HepG2 (cell line): ENCODE measurements around the gene DLX4.

Experiments used
- CEBPB ChIP-seq: IDR thresholded peaks from 2 replicates; pipeline ENCODE4 v1.6.1; 2011; ENCODE audit warnings: low read depth, low read length, improper control_type of control experiment, borderline replicate concordance
- DPF2 ChIP-seq: sonication (generic); formaldehyde crosslinking; IDR thresholded peaks from 2 replicates; pipeline ENCODE4 v1.4.0; 2020; ENCODE audit warnings: mild to moderate bottlenecking, low read depth, missing genetic modification reagents, borderline replicate concordance
- ETS1 ChIP-seq: sonication (generic); formaldehyde crosslinking; IDR thresholded peaks from 2 replicates; pipeline ENCODE4 v1.4.0; 2020; ENCODE audit warnings: missing genetic modification reagents
- KDM2A ChIP-seq: sonication (generic); formaldehyde crosslinking; IDR thresholded peaks from 2 replicates; pipeline ENCODE4 v1.4.0; 2020; ENCODE audit warnings: low read depth, missing genetic modification reagents, borderline replicate concordance
- NFIC ChIP-seq: IDR thresholded peaks from 2 replicates; pipeline ENCODE4 v1.6.1; 2012; ENCODE audit warnings: mild to moderate bottlenecking, low read length, inconsistent platforms
- POLR2A ChIP-seq, 2 experiments: IDR thresholded peaks; 2 replicates each; pipeline ENCODE4 v1.6.1; 2011; ENCODE audit warnings: low read depth in 2 of 2, low read length in 2 of 2, mild to moderate bottlenecking in 1 of 2, moderate library complexity in 1 of 2; ENCODE audit not compliant: insufficient read depth in 1 of 2
- SMYD3 ChIP-seq: sonication (generic); formaldehyde crosslinking; IDR thresholded peaks from 2 replicates; pipeline ENCODE4 v1.8.1; 2023; ENCODE audit warnings: mild to moderate bottlenecking, missing genetic modification reagents
- SP1 ChIP-seq, 2 experiments: fragments of 450-650 bp in 1 of 2; sonication (generic) in 1 of 2; formaldehyde crosslinking in 1 of 2; IDR thresholded peaks; 2 replicates each; pipeline versions ENCODE4 v1.4.0 to v1.6.1; 2016 to 2020; ENCODE audit warnings: missing genetic modification reagents in 1 of 2
- ZNF549 ChIP-seq: sonication (generic); formaldehyde crosslinking; IDR thresholded peaks from 2 replicates; pipeline ENCODE4 v1.5.0; 2020; ENCODE audit warnings: missing genetic modification reagents
- TF ChIP-seq, protein P1 (sequence below): sonication (generic); formaldehyde crosslinking; conservative IDR thresholded peaks from 2 replicates; pipeline ENCODE4 v1.4.0; 2020; ENCODE audit warnings: mild to moderate bottlenecking, missing genetic modification reagents, moderate library complexity
- TF ChIP-seq, protein P2 (sequence below): sonication (generic); formaldehyde crosslinking; IDR thresholded peaks from 2 replicates; pipeline ENCODE4 v1.8.0; 2022; ENCODE audit warnings: missing genetic modification reagents, low read depth, mild to moderate bottlenecking, borderline replicate concordance
- TF ChIP-seq, protein P3 (sequence below): sonication (generic); formaldehyde crosslinking; IDR thresholded peaks from 2 replicates; pipeline ENCODE4 v1.5.0; 2020; ENCODE audit warnings: missing genetic modification reagents

DNA sequence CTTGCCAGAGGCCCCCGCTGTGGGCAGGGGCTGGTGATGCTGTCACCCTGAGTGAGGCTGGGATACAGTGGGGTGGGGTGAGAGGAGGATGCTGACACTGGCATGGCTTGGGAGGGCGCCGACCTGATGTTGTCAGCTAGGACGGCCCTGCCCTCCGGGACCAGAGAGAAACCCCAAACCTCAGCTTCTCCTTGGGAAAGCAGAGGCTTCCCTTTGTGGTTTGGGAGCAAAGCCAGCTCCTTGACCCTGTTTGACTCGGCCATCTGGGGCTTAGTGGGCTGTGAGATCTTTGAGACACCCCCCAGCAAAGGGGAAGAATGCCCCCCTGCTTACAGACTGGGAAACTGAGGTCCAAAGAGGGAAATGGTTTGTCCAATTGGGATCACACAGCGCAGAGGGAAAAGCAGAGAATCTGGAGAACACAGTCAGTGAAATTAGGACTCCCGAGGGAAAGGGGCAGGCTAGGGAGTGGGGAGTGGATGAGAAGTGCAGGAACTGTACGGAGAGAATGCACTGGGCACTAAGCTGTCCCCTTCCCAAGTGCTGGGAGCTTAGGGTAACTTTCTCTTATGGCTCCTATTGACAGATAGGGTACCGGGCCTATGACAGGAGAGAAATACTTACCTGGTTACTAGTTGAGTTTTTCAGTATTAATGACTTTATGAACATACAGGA lies 40.7 kb upstream of the DLX4 start:
- TF ChIP-seq SP1 (IDR thresholded peaks at IDR 0.05): no peak
- no peak for TF ChIP-seq SP1 (CRISPR knock-in tag; IDR thresholded peaks at IDR 0.05)
- no peak for TF ChIP-seq ZNF549 (CRISPR knock-in tag)
- no peak for TF ChIP-seq SMYD3 (CRISPR knock-in tag)
- TF ChIP-seq KDM2A: no peak
- no peak for TF ChIP-seq ETS1 (CRISPR knock-in tag)
- TF ChIP-seq, protein P1, sequence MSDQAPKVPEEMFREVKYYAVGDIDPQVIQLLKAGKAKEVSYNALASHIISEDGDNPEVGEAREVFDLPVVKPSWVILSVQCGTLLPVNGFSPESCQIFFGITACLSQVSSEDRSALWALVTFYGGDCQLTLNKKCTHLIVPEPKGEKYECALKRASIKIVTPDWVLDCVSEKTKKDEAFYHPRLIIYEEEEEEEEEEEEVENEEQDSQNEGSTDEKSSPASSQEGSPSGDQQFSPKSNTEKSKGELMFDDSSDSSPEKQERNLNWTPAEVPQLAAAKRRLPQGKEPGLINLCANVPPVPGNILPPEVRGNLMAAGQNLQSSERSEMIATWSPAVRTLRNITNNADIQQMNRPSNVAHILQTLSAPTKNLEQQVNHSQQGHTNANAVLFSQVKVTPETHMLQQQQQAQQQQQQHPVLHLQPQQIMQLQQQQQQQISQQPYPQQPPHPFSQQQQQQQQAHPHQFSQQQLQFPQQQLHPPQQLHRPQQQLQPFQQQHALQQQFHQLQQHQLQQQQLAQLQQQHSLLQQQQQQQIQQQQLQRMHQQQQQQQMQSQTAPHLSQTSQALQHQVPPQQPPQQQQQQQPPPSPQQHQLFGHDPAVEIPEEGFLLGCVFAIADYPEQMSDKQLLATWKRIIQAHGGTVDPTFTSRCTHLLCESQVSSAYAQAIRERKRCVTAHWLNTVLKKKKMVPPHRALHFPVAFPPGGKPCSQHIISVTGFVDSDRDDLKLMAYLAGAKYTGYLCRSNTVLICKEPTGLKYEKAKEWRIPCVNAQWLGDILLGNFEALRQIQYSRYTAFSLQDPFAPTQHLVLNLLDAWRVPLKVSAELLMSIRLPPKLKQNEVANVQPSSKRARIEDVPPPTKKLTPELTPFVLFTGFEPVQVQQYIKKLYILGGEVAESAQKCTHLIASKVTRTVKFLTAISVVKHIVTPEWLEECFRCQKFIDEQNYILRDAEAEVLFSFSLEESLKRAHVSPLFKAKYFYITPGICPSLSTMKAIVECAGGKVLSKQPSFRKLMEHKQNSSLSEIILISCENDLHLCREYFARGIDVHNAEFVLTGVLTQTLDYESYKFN (CRISPR knock-in tag): no peak
- TF ChIP-seq, protein P2, sequence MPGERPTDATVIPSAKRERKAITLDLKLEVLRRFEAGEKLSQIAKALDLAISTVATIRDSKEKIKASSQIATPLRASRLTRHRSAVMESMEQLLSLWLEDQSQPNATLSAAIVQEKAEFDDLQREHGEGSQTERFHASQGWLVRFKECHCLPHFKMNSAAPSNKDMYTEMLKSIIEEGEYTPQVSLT (CRISPR knock-in tag): no peak
- TF ChIP-seq, protein P3, sequence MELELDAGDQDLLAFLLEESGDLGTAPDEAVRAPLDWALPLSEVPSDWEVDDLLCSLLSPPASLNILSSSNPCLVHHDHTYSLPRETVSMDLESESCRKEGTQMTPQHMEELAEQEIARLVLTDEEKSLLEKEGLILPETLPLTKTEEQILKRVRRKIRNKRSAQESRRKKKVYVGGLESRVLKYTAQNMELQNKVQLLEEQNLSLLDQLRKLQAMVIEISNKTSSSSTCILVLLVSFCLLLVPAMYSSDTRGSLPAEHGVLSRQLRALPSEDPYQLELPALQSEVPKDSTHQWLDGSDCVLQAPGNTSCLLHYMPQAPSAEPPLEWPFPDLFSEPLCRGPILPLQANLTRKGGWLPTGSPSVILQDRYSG (CRISPR knock-in tag): no peak
- TF ChIP-seq NFIC: no peak
- TF ChIP-seq DPF2 (CRISPR knock-in tag): no peak
- no peak for TF ChIP-seq CEBPB
- no peak for TF ChIP-seq POLR2A (IDR thresholded peaks at IDR 0.05; ENCODE audit: insufficient read depth in 1 of 2, low read depth in 2 of 2, low read length in 2 of 2)
